H1 (cell line): ENCODE measurements around the gene KLHL17.

Source experiments
- BRCA1 ChIP-seq: IDR thresholded peaks from 2 replicates; pipeline ENCODE4 v1.6.1; 2012; ENCODE audit warnings: low read depth, low read length, improper control_type of control experiment
- CBX8 ChIP-seq: fragments of 300-800, 300-1000 bp; sonication (generic); IDR thresholded peaks from 2 replicates; pipeline ENCODE4 v1.7.1; 2016; ENCODE audit warnings: low read depth, low read length, borderline replicate concordance
- EP300 ChIP-seq, 2 experiments: IDR thresholded peaks; 1 replicate in 1 of 2; 2 replicates in 1 of 2; pipeline ENCODE4 v1.6.1; 2011 to 2012; ENCODE audit warnings: low read depth in 2 of 2, low read length in 2 of 2, mild to moderate bottlenecking in 2 of 2, borderline replicate concordance in 1 of 2, inconsistent platforms in 1 of 2, moderate library complexity in 1 of 2
- HDAC2 ChIP-seq, 2 experiments: fragments of 300-600 bp in 1 of 2; sonication (generic) in 1 of 2; IDR thresholded peaks; 2 replicates each; pipeline ENCODE4 v1.6.1; 2011 to 2012; ENCODE audit warnings: low read depth in 2 of 2, low read length in 2 of 2, mild to moderate bottlenecking in 2 of 2, moderate library complexity in 2 of 2, borderline replicate concordance in 1 of 2, inconsistent platforms in 1 of 2
- JUND ChIP-seq: IDR thresholded peaks from 2 replicates; pipeline ENCODE4 v1.6.1; 2011; ENCODE audit warnings: mild to moderate bottlenecking, improper control_type of control experiment, low read length
- PHF8 ChIP-seq: fragments of 200-600 bp; sonication (generic); conservative IDR thresholded peaks from 2 replicates; pipeline ENCODE4 v1.7.1; 2012; ENCODE audit warnings: low read depth, mild to moderate bottlenecking, inconsistent platforms, low read length, moderate library complexity
- POLR2A ChIP-seq, 2 experiments: IDR thresholded peaks; 1 replicate in 1 of 2; 2 replicates in 1 of 2; pipeline ENCODE4 v1.6.1; 2011; ENCODE audit warnings: low read depth in 2 of 2, low read length in 2 of 2, mild to moderate bottlenecking in 2 of 2; ENCODE audit errors: control extremely low read depth in 1 of 2
- POLR2AphosphoS5 ChIP-seq: IDR thresholded peaks from 2 replicates; pipeline ENCODE4 v1.6.1; 2011; ENCODE audit warnings: low read depth, low read length
- RAD21 ChIP-seq, 2 experiments: IDR thresholded peaks in 1 of 2; conservative IDR thresholded peaks in 1 of 2; 2 replicates each; pipeline ENCODE4 v1.6.1; 2011; ENCODE audit warnings: low read depth in 2 of 2, low read length in 2 of 2, improper control_type of control experiment in 1 of 2, inconsistent platforms in 1 of 2, mild to moderate bottlenecking in 1 of 2, moderate library complexity in 1 of 2
- RFX5 ChIP-seq: IDR thresholded peaks from 2 replicates; pipeline ENCODE4 v1.6.1; 2011; ENCODE audit warnings: low read depth, low read length, improper control_type of control experiment, borderline replicate concordance
- TF ChIP-seq, protein P1 (sequence below), 3 experiments: IDR thresholded peaks; 1 replicate in 2 of 3; 2 replicates in 1 of 3; pipeline versions ENCODE4 v1.5.1 to v1.6.1; 2011; ENCODE audit warnings: low read length in 3 of 3, mild to moderate bottlenecking in 3 of 3, inconsistent platforms in 2 of 3, low read depth in 1 of 3, moderate library complexity in 1 of 3; ENCODE audit not compliant: insufficient read depth in 1 of 3; ENCODE audit errors: control extremely low read depth in 1 of 3
- TF ChIP-seq, protein P2 (sequence below): IDR thresholded peaks from 2 replicates; pipeline ENCODE4 v1.6.1; 2012; ENCODE audit warnings: inconsistent platforms

DNA sequence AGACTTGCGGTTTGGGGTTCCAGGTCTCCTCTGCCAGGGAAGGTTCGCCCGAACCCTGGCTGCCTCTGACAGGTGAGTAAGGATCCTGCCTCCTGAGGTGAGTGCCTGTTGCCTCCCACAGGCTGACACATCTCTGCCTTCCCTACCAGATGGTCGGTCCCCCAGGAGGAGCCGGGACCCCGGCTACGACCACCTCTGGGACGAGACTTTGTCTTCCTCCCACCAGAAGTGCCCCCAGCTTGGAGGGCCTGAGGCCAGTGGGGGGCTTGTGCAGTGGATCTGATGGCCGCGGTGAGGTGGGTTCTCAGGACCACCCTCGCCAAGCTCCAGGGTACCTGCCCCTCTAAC is 13.9 kb downstream of the KLHL17 start:
- TF ChIP-seq POLR2AphosphoS5 (no peak), RFX5 (no peak), HDAC2 (IDR thresholded peaks at IDR 0.05; ENCODE audit: borderline replicate concordance in 1 of 2, low read depth in 2 of 2, low read length in 2 of 2) (no peak), PHF8 (no peak), POLR2A (IDR thresholded peaks at IDR 0.05; ENCODE audit: control extremely low read depth in 1 of 2, low read depth in 2 of 2, low read length in 2 of 2) (no peak), RAD21 (IDR thresholded peaks at IDR 0.05 in 1 of 2, conservative IDR thresholded peaks at IDR 0.05 in 1 of 2; ENCODE audit: low read depth in 2 of 2, low read length in 2 of 2) (no peak), BRCA1 (no peak), JUND (no peak), EP300 (IDR thresholded peaks at IDR 0.05; ENCODE audit: borderline replicate concordance in 1 of 2, low read depth in 2 of 2, low read length in 2 of 2) (no peak), CBX8 (no peak)
- TF ChIP-seq, protein P1, sequence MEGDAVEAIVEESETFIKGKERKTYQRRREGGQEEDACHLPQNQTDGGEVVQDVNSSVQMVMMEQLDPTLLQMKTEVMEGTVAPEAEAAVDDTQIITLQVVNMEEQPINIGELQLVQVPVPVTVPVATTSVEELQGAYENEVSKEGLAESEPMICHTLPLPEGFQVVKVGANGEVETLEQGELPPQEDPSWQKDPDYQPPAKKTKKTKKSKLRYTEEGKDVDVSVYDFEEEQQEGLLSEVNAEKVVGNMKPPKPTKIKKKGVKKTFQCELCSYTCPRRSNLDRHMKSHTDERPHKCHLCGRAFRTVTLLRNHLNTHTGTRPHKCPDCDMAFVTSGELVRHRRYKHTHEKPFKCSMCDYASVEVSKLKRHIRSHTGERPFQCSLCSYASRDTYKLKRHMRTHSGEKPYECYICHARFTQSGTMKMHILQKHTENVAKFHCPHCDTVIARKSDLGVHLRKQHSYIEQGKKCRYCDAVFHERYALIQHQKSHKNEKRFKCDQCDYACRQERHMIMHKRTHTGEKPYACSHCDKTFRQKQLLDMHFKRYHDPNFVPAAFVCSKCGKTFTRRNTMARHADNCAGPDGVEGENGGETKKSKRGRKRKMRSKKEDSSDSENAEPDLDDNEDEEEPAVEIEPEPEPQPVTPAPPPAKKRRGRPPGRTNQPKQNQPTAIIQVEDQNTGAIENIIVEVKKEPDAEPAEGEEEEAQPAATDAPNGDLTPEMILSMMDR (IDR thresholded peaks at IDR 0.05; ENCODE audit: control extremely low read depth in 1 of 3, insufficient read depth in 1 of 3, low read depth in 1 of 3, low read length in 3 of 3) = no peak
- TF ChIP-seq, protein P2, sequence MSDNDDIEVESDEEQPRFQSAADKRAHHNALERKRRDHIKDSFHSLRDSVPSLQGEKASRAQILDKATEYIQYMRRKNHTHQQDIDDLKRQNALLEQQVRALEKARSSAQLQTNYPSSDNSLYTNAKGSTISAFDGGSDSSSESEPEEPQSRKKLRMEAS = no peak
